WTC11 (cell line): ENCODE results near the gene HES3. TPM values are rescaled to one million over a fixed set of nuclear protein-coding genes. Genes with fewer than 3 reads are reported as not detected.

Experiments
- ATAC-seq: fragments of 200-7000 bp; cut with Tn5 transposase; 2 replicates; pipeline ENCODE4 v1.10.0; 2021; ENCODE audit warnings: mild to moderate bottlenecking, moderate library complexity
- CTCF ChIA-PET: fragments of 300-600 bp; sonication (Branson Sonifier 250); formaldehyde crosslinking; loops from one replicate; lab custom pipeline; 2021; ENCODE audit warnings: antibody characterized with exemption; lab: Charles Lee
- POLR2A ChIA-PET: fragments of 350-600 bp; sonication (Branson Sonifier 250); formaldehyde crosslinking; loops from one replicate; lab custom pipeline; 2021; ENCODE audit warnings: antibody characterized with exemption; lab: Charles Lee
- DNase-seq: peaks from one replicate; pipeline ENCODE4 v3.0.0; 2021; ENCODE audit warnings: low spot score
- H3K27ac Mint-ChIP-seq: 2 replicates; pipeline ENCODE4 v1.8.0; 2021; ENCODE audit warnings: mixed read lengths
- H3K27me3 Mint-ChIP-seq: 2 replicates; pipeline ENCODE4 v1.8.0; 2021; ENCODE audit warnings: low read depth, mild to moderate bottlenecking, moderate library complexity, mixed read lengths
- H3K36me3 Mint-ChIP-seq: 2 replicates; pipeline ENCODE4 v1.8.0; 2021; ENCODE audit warnings: mixed read lengths
- H3K4me1 Mint-ChIP-seq: 2 replicates; pipeline ENCODE4 v1.8.0; 2022; ENCODE audit warnings: mixed read lengths
- H3K4me3 Mint-ChIP-seq: 2 replicates; pipeline ENCODE4 v1.8.0; 2021; ENCODE audit warnings: mild to moderate bottlenecking, moderate library complexity, mixed read lengths
- H3K9me3 Mint-ChIP-seq: 2 replicates; pipeline ENCODE4 v1.8.0; 2021; ENCODE audit warnings: mixed read lengths
- AFF4 ChIP-seq: sonication (generic); formaldehyde crosslinking; IDR thresholded peaks from 2 replicates; pipeline ENCODE4 v1.8.1; 2023; ENCODE audit warnings: mild to moderate bottlenecking, missing genetic modification reagents, borderline replicate concordance
- ELF4 ChIP-seq: sonication (generic); formaldehyde crosslinking; IDR thresholded peaks from 2 replicates; pipeline ENCODE4 v1.8.1; 2022; ENCODE audit warnings: low read depth, mild to moderate bottlenecking, moderate library complexity, missing genetic modification reagents
- ESRRA ChIP-seq: sonication (generic); formaldehyde crosslinking; IDR thresholded peaks from 2 replicates; pipeline ENCODE4 v1.8.1; 2022; ENCODE audit warnings: mild to moderate bottlenecking, missing genetic modification reagents, borderline replicate concordance
- FOXP4 ChIP-seq: sonication (generic); formaldehyde crosslinking; IDR thresholded peaks from 2 replicates; pipeline ENCODE4 v1.8.0; 2022; ENCODE audit warnings: mild to moderate bottlenecking, missing genetic modification reagents
- HMGA2 ChIP-seq: fragments of 250-450 bp; sonication (Bioruptor Pico); IDR thresholded peaks from 2 replicates; pipeline ENCODE4 v1.4.0; 2021; ENCODE audit warnings: mild to moderate bottlenecking, moderate library complexity
- IRF2 ChIP-seq: sonication (generic); formaldehyde crosslinking; IDR thresholded peaks from 2 replicates; pipeline ENCODE4 v1.8.0; 2022; ENCODE audit warnings: low read depth, missing genetic modification reagents, borderline replicate concordance
- OVOL2 ChIP-seq: fragments of 250-450 bp; sonication (Bioruptor Pico); IDR thresholded peaks from 2 replicates; pipeline ENCODE4 v1.9.0; 2021; ENCODE audit warnings: mild to moderate bottlenecking, borderline replicate concordance
- RORB ChIP-seq: fragments of 250-450 bp; sonication (Bioruptor Pico); IDR thresholded peaks from 2 replicates; pipeline ENCODE4 v1.9.0; 2021; ENCODE audit warnings: mild to moderate bottlenecking
- USF1 ChIP-seq: sonication (generic); formaldehyde crosslinking; IDR thresholded peaks from 2 replicates; pipeline ENCODE4 v1.8.0; 2022; ENCODE audit warnings: mild to moderate bottlenecking, missing genetic modification reagents
- ZNF263 ChIP-seq: sonication (generic); formaldehyde crosslinking; IDR thresholded peaks from 2 replicates; pipeline ENCODE4 v1.8.1; 2022; ENCODE audit warnings: low read depth, mild to moderate bottlenecking, moderate library complexity, missing genetic modification reagents
- total RNA-seq: library from RNA; stranded (reverse); gene quantifications from 3 replicates; pipeline ENCODE4 v1.2.3, GENCODE V29; 2021
- TF ChIP-seq, protein P1 (sequence below): fragments of 250-450 bp; sonication (Bioruptor Pico); IDR thresholded peaks from 2 replicates; pipeline ENCODE4 v1.9.0; 2021; ENCODE audit warnings: mild to moderate bottlenecking
- TF ChIP-seq, protein P2 (sequence below): sonication (generic); formaldehyde crosslinking; IDR thresholded peaks from 2 replicates; pipeline ENCODE4 v1.8.1; 2022; ENCODE audit warnings: mild to moderate bottlenecking, missing genetic modification reagents, moderate library complexity, borderline replicate concordance
- TF ChIP-seq, protein P3 (sequence below): sonication (generic); formaldehyde crosslinking; IDR thresholded peaks from 2 replicates; pipeline ENCODE4 v1.8.0; 2023; ENCODE audit warnings: mild to moderate bottlenecking, missing genetic modification reagents
- TF ChIP-seq, protein P4 (sequence below): fragments of 250-450 bp; sonication (Bioruptor Pico); IDR thresholded peaks from 2 replicates; pipeline ENCODE4 v2.1.2; 2022; ENCODE audit warnings: mild to moderate bottlenecking, moderate library complexity
- TF ChIP-seq, protein P5 (sequence below): fragments of 250-450 bp; sonication (Bioruptor Pico); IDR thresholded peaks from 2 replicates; pipeline ENCODE4 v1.9.0; 2021; ENCODE audit warnings: mild to moderate bottlenecking, borderline replicate concordance

Gene HES3
- total RNA-seq, 1 experiment from 2014 or later, result 74.7 TPM

- no peak for TF ChIP-seq AFF4 (CRISPR knock-in tag)
- TF ChIP-seq RORB (CRISPR knock-in tag), result no peak
- no peak for TF ChIP-seq USF1 (CRISPR knock-in tag)
- TF ChIP-seq, protein P1, sequence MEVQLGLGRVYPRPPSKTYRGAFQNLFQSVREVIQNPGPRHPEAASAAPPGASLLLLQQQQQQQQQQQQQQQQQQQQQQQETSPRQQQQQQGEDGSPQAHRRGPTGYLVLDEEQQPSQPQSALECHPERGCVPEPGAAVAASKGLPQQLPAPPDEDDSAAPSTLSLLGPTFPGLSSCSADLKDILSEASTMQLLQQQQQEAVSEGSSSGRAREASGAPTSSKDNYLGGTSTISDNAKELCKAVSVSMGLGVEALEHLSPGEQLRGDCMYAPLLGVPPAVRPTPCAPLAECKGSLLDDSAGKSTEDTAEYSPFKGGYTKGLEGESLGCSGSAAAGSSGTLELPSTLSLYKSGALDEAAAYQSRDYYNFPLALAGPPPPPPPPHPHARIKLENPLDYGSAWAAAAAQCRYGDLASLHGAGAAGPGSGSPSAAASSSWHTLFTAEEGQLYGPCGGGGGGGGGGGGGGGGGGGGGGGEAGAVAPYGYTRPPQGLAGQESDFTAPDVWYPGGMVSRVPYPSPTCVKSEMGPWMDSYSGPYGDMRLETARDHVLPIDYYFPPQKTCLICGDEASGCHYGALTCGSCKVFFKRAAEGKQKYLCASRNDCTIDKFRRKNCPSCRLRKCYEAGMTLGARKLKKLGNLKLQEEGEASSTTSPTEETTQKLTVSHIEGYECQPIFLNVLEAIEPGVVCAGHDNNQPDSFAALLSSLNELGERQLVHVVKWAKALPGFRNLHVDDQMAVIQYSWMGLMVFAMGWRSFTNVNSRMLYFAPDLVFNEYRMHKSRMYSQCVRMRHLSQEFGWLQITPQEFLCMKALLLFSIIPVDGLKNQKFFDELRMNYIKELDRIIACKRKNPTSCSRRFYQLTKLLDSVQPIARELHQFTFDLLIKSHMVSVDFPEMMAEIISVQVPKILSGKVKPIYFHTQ, result no peak
Observed at GRCh38 chr1:6269720-6270400, 25.9 kb downstream of the HES3 start (continued).

- Mint-ChIP-seq H3K4me1 (peaks cover 12% of the 10 kb centered on the region), H3K4me3 (no peak overlapping the region)
- POLR2A ChIA-PET, result no interaction called here
- TF ChIP-seq FOXP4 (CRISPR knock-in tag) (no peak), ZNF263 (CRISPR knock-in tag) (no peak), HMGA2 (CRISPR knock-in tag) (no peak), OVOL2 (CRISPR knock-in tag) (no peak), ESRRA (CRISPR knock-in tag) (no peak), ELF4 (CRISPR knock-in tag) (no peak), IRF2 (CRISPR knock-in tag) (no peak)
- TF ChIP-seq, protein P2, sequence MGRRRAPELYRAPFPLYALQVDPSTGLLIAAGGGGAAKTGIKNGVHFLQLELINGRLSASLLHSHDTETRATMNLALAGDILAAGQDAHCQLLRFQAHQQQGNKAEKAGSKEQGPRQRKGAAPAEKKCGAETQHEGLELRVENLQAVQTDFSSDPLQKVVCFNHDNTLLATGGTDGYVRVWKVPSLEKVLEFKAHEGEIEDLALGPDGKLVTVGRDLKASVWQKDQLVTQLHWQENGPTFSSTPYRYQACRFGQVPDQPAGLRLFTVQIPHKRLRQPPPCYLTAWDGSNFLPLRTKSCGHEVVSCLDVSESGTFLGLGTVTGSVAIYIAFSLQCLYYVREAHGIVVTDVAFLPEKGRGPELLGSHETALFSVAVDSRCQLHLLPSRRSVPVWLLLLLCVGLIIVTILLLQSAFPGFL (CRISPR knock-in tag), result no peak
- TF ChIP-seq, protein P3, sequence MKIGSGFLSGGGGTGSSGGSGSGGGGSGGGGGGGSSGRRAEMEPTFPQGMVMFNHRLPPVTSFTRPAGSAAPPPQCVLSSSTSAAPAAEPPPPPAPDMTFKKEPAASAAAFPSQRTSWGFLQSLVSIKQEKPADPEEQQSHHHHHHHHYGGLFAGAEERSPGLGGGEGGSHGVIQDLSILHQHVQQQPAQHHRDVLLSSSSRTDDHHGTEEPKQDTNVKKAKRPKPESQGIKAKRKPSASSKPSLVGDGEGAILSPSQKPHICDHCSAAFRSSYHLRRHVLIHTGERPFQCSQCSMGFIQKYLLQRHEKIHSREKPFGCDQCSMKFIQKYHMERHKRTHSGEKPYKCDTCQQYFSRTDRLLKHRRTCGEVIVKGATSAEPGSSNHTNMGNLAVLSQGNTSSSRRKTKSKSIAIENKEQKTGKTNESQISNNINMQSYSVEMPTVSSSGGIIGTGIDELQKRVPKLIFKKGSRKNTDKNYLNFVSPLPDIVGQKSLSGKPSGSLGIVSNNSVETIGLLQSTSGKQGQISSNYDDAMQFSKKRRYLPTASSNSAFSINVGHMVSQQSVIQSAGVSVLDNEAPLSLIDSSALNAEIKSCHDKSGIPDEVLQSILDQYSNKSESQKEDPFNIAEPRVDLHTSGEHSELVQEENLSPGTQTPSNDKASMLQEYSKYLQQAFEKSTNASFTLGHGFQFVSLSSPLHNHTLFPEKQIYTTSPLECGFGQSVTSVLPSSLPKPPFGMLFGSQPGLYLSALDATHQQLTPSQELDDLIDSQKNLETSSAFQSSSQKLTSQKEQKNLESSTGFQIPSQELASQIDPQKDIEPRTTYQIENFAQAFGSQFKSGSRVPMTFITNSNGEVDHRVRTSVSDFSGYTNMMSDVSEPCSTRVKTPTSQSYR (CRISPR knock-in tag), result no peak
- TF ChIP-seq, protein P4, sequence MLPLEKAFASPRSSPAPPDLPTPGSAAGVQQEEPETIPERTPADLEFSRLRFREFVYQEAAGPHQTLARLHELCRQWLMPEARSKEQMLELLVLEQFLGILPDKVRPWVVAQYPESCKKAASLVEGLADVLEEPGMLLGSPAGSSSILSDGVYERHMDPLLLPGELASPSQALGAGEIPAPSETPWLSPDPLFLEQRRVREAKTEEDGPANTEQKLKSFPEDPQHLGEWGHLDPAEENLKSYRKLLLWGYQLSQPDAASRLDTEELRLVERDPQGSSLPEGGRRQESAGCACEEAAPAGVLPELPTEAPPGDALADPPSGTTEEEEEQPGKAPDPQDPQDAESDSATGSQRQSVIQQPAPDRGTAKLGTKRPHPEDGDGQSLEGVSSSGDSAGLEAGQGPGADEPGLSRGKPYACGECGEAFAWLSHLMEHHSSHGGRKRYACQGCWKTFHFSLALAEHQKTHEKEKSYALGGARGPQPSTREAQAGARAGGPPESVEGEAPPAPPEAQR (CRISPR knock-in tag), result no peak
- TF ChIP-seq, protein P5, sequence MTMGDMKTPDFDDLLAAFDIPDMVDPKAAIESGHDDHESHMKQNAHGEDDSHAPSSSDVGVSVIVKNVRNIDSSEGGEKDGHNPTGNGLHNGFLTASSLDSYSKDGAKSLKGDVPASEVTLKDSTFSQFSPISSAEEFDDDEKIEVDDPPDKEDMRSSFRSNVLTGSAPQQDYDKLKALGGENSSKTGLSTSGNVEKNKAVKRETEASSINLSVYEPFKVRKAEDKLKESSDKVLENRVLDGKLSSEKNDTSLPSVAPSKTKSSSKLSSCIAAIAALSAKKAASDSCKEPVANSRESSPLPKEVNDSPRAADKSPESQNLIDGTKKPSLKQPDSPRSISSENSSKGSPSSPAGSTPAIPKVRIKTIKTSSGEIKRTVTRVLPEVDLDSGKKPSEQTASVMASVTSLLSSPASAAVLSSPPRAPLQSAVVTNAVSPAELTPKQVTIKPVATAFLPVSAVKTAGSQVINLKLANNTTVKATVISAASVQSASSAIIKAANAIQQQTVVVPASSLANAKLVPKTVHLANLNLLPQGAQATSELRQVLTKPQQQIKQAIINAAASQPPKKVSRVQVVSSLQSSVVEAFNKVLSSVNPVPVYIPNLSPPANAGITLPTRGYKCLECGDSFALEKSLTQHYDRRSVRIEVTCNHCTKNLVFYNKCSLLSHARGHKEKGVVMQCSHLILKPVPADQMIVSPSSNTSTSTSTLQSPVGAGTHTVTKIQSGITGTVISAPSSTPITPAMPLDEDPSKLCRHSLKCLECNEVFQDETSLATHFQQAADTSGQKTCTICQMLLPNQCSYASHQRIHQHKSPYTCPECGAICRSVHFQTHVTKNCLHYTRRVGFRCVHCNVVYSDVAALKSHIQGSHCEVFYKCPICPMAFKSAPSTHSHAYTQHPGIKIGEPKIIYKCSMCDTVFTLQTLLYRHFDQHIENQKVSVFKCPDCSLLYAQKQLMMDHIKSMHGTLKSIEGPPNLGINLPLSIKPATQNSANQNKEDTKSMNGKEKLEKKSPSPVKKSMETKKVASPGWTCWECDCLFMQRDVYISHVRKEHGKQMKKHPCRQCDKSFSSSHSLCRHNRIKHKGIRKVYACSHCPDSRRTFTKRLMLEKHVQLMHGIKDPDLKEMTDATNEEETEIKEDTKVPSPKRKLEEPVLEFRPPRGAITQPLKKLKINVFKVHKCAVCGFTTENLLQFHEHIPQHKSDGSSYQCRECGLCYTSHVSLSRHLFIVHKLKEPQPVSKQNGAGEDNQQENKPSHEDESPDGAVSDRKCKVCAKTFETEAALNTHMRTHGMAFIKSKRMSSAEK (CRISPR knock-in tag), result no peak
Observed at GRCh38 chr1:6270401-6270800, 26.4 kb downstream of the HES3 start.

More at GRCh38 chr1:6270401-6270800, 26.4 kb downstream of the HES3 start:
- DNase-seq, result no peak
- Mint-ChIP-seq H3K27me3 (no peaks in the 10 kb centered on the region), H3K36me3 (no peaks in the 10 kb centered on the region), H3K9me3 (no peaks in the 10 kb centered on the region), H3K27ac (no peak overlapping the region)
- CTCF ChIA-PET, result no interaction called here
- no peak for ATAC-seq
